AML-193 (cell line): Measurements from ENCODE around the gene TBL2.
"Not testable (repeated sequence)": the region's sequence is repeated elsewhere in the genome, so short reads cannot be mapped to it uniquely, and the experiment has no call there.

ENCODE experiments used
- DNase-seq, 2 experiments: peaks; one replicate each; lab custom pipeline; 2025; lab: John Stamatoyannopoulos, UW

The TBL2 gene, protein sequence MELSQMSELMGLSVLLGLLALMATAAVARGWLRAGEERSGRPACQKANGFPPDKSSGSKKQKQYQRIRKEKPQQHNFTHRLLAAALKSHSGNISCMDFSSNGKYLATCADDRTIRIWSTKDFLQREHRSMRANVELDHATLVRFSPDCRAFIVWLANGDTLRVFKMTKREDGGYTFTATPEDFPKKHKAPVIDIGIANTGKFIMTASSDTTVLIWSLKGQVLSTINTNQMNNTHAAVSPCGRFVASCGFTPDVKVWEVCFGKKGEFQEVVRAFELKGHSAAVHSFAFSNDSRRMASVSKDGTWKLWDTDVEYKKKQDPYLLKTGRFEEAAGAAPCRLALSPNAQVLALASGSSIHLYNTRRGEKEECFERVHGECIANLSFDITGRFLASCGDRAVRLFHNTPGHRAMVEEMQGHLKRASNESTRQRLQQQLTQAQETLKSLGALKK

GRCh38 chr7:73578342-73579128 is at the start of gene TBL2:
TSS of gene TBL2 (minus strand) at chr7:73578579. CDS start at chr7:73578549, 30 bp downstream.
- DNase-seq, result peak; percentile 97 to 98

- DNase-seq, result no peak
These were observed 48.4 kb upstream of the TBL2 start for GRCh38 chr7:73626814-73627213.

DNA sequence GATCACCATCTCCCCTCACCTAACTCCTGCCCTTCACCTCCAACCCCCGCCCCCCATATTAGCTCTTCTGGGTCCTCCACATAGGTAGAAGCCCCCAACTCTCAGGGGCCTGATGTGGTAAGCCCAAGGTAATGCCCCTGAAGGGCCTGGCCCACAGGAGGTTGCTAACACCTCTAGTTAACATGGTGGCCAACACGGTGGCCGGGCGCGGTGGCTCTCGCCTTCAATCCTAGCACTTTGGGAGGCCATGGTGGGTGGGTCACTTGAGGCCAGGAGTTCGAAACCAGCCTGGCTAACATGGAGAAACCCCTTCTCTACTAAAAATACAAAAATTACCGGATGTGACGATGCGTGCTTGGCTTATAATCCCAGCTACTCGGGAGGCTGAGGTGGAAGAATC is 46.9 kb upstream of the TBL2 start:
- DNase-seq, result no peak

DNA sequence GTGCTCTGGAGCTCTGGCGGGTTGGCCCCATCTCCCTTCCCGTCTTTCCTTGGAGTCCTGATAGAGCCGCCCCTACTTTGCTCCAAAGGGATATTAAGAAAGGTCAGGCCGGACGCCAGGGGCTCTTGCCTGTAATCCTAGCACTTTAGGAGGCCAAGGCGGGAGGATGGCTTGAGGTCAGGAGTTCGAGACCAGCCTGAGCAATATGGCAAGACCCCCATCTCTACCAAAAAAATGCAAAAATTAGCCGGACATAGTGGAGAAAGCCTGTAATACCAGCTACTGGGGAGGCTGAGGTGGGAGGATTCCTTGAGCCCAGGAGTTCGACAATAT is 46.3 kb upstream of the TBL2 start:
- DNase-seq, result no peak

DNA sequence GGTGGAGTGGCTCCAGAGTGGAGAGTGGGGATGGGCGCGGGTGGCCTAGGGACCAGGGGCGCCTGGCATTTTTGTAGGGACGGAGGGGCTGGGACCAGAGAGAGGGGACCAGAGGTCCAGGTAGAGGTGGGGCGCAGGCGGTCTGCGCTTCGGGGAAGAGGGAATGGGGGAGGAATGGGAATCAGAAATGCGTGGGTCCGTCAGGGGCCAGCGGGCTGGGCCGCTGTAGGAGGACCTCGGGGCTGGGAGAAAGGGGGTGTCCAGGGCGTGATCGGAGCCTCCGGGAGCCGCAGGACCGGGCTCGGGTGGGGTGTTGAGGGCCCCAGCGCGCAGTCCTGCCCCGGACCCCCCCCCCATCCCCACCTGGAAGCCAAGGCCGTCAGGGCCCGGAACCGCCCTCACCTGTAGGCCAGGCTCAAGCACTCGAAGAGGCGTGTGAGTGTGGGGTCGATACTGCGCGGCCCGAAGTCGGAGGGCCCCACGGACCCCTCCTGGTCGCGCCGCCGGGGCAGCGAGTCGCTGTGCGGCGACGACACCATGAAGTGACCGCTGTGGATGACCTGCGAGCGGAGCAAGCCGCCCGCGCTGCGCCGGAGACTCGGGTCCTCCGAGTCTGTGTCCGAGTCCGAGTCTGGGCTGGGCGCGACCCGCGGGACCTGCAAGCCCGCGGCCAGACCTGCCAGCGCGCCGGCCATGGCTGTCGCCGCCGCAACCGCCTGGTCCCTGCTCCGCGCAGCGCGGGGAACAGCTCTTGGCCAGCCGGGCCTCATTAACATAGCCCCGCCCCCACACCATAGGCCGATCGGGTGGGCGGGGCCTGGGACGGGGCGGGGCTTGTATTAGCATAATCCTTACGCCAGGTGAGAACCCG is 45.7 kb upstream of the TBL2 start, which contains the start of gene MLXIPL:
TSS of gene MLXIPL (minus strand) at position 725 of the 871 bp plus-strand sequence. CDS start at position 695, 30 bp downstream.
- no peak for DNase-seq

DNA sequence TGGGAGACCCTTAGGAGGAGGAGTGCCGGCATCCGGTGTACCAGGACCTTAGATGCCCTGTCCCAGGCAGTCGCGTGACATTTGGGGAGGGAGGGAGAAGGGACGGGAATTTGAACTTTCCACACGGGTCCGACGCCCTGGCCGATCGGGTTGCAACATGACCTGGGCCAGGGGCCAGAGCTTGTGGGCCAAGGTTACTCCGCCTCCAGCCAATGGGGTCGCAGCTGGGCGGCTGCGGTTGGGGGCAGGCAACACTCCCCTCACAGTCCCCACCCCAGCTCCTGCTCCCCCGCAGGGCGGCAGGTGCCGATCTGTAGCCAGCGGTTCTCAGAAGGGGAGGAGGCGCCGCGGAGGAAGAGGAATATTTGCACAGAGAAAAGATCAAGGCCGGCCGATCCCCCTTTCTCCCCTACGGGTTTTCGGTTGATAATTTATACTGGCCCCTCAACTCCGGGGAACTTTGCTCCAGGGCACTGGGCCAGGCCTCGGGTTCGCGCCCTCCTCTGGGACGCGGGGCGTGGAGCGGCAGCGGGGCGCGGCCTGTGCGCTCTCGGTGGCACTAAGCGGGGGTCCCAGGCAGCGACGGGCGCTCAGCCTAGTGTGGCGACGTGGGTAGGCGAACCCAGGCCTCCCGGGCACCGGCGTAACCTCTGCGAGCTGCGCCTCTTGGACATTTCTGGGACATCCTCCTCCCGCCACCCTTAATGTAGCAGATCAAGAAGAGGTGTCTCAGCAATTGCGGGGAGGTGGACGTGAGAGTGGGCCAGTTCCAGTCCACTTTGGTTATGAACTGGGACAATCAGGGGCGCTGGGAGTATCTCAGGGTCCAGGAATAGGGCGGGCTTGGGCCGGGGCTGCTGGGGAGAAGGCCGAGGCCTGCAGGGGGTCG is 44.8 kb upstream of the TBL2 start:
- no peak for DNase-seq

- DNase-seq, result no peak
These were observed 44.1 kb upstream of the TBL2 start for GRCh38 chr7:73622527-73622908.

- DNase-seq, result no peak
These were observed 43.0 kb upstream of the TBL2 start for GRCh38 chr7:73621168-73622063.

DNA sequence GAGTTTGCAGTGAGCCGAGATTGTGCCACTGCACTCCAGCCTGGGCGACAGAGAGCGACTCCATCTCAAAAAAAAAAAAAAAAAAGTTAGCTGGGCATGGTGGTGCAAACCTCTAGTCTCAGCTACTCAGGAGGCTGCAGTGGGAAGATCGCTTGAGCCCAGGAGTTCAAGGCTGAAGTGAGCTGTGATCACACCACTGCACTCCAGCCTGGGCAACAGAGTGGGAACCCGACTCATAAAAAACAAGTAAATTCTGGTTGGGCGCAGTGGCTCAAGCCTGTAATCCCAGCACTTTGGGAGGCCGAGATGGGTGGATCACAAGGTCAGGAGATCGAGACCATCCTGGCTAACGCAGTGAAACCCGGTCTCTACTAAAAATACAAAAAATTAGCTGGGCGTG is 41.0 kb upstream of the TBL2 start:
- not testable (repeated sequence) for DNase-seq

GRCh38 chr7:73618538-73618937 is 40.2 kb upstream of the TBL2 start:
- DNase-seq, result no peak

GRCh38 chr7:73617520-73617919 is 39.1 kb upstream of the TBL2 start:
- not testable (repeated sequence) for DNase-seq

GRCh38 chr7:73615886-73616285 is 37.5 kb upstream of the TBL2 start:
- DNase-seq, result no peak

DNA sequence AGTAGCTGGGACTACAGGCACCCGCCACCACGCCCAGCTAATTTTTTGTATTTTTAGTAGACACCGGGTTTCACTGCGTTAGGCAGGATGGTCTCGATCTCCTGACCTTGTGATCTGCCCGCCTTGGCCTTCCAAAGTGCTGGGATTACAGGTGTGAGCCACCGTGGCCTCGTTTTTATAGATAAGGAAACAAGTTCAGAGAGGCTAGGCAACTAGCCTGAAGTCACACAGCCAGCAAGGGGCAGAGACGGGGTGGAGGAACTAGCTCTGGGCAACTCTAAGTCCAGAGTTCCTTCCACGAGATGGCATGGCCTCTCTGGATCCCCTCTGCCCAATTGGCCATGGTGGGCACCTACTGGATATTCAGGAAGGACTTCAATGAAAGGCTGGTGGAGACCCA is 36.6 kb upstream of the TBL2 start:
- DNase-seq, result not testable (repeated sequence)

- DNase-seq, result no peak
These were observed 35.8 kb upstream of the TBL2 start for GRCh38 chr7:73613954-73614735.

DNA sequence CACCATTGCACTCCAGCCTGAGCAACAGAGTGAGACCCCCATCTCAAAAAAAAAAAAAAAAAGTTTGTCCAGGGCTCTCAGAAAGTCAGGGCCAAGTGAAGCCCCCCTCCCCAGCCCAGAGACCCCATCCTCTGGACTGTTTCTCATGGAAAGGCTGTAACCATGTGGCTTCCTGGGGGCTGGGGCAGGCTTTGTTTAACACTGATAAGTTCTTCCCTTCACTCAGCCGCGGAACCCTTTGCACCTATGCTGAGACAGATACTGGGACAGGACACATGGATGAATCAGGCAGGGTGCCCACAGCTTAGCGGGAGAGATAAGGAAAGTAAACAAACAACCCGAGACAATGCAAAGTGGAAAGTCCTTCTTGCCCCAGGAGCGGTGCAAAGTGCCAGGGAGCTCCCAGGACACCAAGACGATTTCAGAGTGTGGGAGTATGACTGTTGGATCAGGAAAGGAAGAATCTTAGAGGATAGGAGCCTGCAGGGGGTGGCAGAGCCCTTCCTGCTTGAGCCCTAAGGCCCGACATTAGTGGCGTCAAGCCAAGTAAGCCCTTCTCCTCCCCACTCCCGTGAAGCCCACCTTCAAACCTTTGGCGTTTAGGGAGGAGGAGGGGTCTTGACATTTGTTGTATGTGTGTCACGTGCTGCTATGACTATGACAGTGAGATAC is 34.4 kb upstream of the TBL2 start:
- DNase-seq, result no peak

DNA sequence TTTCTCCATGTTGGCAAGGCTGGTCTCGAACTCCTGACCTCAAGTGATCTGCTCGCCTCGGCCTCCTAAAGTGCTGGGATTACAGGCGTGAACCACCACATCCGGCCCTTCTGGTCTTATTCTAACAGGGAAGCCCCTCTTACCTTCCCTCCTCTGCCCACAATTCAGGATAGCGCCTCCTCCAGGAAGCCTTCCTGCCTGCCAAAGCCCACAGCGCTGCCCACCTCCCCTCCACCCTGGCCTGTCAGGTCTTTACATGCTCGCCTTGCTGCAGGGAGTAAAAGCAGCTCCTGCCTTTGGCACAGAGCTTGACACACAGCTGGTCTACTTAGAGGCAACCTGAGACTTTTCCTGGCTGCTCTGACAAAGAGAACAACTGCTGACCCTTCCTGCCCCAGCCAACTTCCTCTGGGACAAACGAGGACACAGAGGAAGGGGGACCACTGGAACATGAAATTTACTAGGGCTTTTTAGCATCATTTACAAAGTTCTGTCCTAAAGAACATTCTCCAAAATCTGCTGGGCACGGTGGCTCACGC is 32.7 kb upstream of the TBL2 start:
- DNase-seq, result no peak

DNA sequence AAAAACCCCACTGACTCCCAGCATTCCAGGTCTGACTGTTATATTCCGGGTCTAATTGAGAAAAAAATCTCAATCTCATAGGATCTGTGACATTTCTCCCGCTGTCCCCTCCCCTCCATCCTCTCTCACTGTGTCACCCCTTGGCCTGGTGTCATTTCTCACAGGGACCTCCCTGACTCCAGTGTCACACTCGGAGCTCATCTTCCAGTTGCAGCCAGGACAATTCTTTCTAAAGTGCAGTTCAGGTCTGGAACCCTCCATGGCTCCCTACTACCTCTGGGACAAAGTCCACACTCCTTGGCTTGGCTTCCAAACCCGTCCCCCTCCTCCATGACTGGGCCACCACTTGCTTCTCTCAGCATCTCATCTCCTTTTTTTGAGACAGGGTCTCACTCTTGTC is 31.7 kb upstream of the TBL2 start:
- DNase-seq, result no peak

- not testable (repeated sequence) for DNase-seq
These were observed 29.3 kb upstream of the TBL2 start for GRCh38 chr7:73607692-73607983.
